IPS-18a (cell line): ENCODE data around the gene KIAA1755.

Experiments
- H3K27ac ChIP-seq: one replicate; pipeline ENCODE4 v1.5.1; 2013; ENCODE audit warnings: low read length
- H3K27me3 ChIP-seq: one replicate; pipeline ENCODE4 v1.6.1; 2013; ENCODE audit warnings: mild to moderate bottlenecking, low read length; ENCODE audit not compliant: control insufficient read depth, insufficient read depth
- H3K36me3 ChIP-seq: one replicate; pipeline ENCODE4 v1.6.1; 2013; ENCODE audit warnings: low read depth, low read length; ENCODE audit not compliant: control insufficient read depth
- H3K4me1 ChIP-seq: one replicate; pipeline ENCODE4 v1.6.1; 2013; ENCODE audit warnings: low read depth, low read length; ENCODE audit not compliant: control insufficient read depth
- H3K4me3 ChIP-seq: one replicate; pipeline ENCODE4 v1.5.1; 2013; ENCODE audit warnings: low read length
- H3K9ac ChIP-seq: one replicate; pipeline ENCODE4 v1.6.1; 2013; ENCODE audit warnings: mild to moderate bottlenecking, low read length, moderate library complexity
- H3K9me3 ChIP-seq: one replicate; pipeline ENCODE4 v1.6.1; 2013; ENCODE audit warnings: low read depth, low read length; ENCODE audit not compliant: control insufficient read depth

Gene KIAA1755

DNA sequence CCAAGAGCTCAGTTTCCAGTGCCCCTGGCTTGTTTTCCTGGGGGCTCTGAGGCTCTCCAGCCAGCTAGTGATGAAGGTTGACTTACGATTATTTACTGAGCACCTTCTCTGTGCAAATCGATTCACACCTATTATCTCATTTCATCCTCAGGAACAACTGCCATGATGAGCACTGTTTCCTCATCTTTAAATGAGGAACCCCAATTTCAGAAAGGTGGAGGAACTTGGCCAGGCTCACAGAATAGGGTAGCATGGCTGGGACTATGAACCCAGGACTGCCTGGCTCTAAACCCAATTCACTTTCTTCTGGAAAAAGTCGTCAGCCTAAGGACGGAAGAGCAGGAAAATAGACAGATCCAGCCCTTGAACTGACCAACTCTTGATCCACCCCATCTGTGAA lies 39.9 kb upstream of the KIAA1755 start:
- no peak overlapping the region for H3K27ac ChIP-seq
- H3K4me3 ChIP-seq, result no peak overlapping the region
- no peaks in the 10 kb centered on the region for H3K4me1 ChIP-seq
- H3K9ac ChIP-seq, result no peak overlapping the region
- H3K27me3 ChIP-seq, result no peaks in the 10 kb centered on the region
- H3K9me3 ChIP-seq, result no peaks in the 10 kb centered on the region
- H3K36me3 ChIP-seq, result no peaks in the 10 kb centered on the region

DNA sequence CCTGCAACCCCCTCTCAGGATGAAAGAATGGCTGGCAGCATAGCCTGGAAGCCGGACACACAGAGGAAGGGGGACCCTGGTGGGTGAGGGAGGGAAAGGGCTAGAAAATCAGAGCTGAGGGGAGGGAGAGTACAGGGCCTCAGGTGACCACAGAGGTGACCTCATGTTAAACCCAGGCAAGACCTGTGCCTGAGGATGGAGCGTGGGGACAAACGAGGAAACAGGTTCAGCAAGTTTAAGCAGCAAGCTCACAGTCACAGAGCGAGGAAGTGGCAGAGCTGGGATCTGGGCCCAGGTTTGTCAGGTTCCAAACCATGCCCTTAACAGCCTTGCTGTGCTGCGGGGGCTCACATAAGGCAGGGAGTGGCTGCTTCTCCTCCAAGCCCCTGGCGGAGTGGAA lies 39.4 kb upstream of the KIAA1755 start:
- no peak overlapping the region for H3K9ac ChIP-seq
- H3K36me3 ChIP-seq, result no peaks in the 10 kb centered on the region
- H3K4me1 ChIP-seq, result no peaks in the 10 kb centered on the region
- no peaks in the 10 kb centered on the region for H3K27me3 ChIP-seq
- H3K27ac ChIP-seq, result no peak overlapping the region
- no peaks in the 10 kb centered on the region for H3K9me3 ChIP-seq
- no peak overlapping the region for H3K4me3 ChIP-seq

DNA sequence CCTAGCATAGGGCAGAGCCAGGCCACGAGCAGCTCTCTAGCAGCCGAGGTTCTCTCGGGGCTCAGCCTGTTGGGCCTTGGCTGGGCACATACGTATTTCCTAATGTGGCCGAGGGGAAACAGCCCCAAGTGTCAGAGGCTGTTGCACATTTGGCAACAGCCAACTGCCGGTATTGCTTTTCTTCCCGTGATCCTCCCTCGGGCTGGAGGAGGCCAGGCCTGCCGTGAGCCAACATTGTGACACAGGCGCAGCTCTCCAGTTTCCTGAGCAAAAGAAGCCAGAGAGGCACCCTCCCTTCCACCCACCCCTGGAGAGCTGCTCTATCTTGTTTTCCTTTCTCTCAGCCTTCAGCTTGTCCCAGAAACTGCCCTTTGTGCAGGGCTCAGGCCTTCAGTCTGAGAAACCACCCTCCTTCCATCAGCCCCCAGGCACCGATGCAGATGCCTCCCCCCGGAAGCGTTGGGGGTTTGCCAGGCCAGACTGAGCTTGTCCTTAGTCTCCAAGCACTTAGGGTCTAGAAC lies 38.3 kb upstream of the KIAA1755 start:
- no peaks in the 10 kb centered on the region for H3K9me3 ChIP-seq
- H3K4me1 ChIP-seq, result no peaks in the 10 kb centered on the region
- no peaks in the 10 kb centered on the region for H3K36me3 ChIP-seq
- H3K27ac ChIP-seq, result no peak overlapping the region
- H3K27me3 ChIP-seq, result no peaks in the 10 kb centered on the region
- H3K9ac ChIP-seq, result no peak overlapping the region
- H3K4me3 ChIP-seq, result no peak overlapping the region

DNA sequence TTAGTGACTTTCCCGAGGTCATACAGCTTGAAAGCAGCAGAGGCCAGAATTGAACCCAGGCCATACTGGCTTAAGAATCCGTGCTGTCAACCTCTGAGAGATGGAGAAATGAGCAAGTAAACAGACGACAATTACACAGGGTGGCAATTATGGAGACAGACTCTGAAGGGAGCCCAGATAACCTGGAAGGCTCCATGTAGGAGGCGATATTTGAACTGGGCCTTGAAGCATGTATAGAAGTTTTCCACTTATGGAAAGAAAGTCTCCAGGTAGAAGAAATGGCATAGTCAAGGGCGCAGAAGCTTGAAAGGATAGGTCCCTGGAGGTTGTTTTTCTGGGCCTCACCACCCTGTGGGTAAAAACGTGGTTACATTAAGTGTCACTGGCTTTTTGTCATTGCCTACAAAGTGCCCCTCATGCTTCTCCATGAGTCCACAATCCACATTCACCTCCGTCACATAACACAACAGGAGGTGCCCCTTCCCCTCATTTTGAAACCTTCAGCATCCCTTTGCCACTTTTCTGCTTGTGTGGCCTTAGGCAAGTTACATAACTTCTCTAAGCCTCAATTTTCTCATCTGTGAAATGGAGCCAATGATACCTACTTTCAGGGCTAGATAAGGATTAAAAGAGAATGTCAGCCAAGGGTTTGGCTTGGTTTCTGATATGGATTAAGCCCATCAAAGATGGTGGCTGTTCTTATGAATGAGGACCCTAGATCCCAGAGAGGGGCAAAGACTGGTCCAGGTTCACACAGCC lies 37.6 kb upstream of the KIAA1755 start:
- no peaks in the 10 kb centered on the region for H3K9me3 ChIP-seq
- H3K4me3 ChIP-seq, result no peak overlapping the region
- H3K27ac ChIP-seq, result no peak overlapping the region

DNA sequence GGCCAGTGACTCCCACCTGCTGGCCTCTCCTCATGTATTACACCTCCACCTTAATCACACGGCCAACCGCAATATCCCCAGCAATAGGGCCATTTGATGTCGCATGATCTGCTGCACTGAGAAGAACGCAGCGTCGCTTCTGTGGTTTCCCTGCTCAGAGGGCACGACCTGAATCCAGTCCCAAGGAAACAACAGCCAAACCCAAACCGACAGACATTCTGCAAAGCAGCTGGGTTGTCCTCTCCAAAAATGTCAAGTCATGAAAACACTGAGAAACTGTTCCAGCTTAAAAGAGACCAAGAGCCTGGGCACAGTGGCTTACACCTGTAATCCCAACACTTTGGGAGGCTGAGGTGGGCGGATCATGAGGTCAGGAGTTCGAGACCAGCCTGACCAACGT lies 35.9 kb upstream of the KIAA1755 start:
- Histone ChIP-seq H3K4me3 (no peak overlapping the region), H3K9me3 (no peaks in the 10 kb centered on the region), H3K27ac (no peak overlapping the region), H3K9ac (no peak overlapping the region), H3K4me1 (no peaks in the 10 kb centered on the region), H3K27me3 (no peaks in the 10 kb centered on the region), H3K36me3 (no peaks in the 10 kb centered on the region)

More for the DNA sequence above, 37.6 kb upstream of the KIAA1755 start:
- no peak overlapping the region for H3K9ac ChIP-seq
- H3K27me3 ChIP-seq, result no peaks in the 10 kb centered on the region
- H3K4me1 ChIP-seq, result no peaks in the 10 kb centered on the region
- H3K36me3 ChIP-seq, result no peaks in the 10 kb centered on the region

DNA sequence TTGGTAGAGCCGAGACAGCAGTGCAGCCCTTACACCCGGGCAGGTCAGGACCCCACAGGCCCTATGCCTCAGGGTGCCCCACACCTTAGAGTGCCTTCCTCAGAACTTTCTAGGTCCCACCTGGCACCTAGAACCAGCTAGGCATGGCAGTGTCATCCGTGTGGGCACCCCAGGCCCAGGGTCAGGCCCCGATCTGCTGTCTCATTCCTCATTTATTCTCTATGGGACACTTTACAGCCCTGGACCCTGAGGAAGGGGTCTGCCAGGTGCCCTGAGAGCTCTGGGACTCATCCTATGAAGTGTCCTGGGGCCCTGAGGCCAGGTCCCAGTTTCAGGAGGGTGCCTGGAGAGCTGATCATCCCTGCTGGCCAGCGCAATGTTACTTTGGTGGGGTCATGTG lies 35.3 kb upstream of the KIAA1755 start:
- Histone ChIP-seq H3K27ac (no peak overlapping the region), H3K9ac (no peak overlapping the region), H3K36me3 (no peaks in the 10 kb centered on the region), H3K27me3 (no peaks in the 10 kb centered on the region), H3K4me3 (no peak overlapping the region), H3K4me1 (no peaks in the 10 kb centered on the region), H3K9me3 (no peaks in the 10 kb centered on the region)

DNA sequence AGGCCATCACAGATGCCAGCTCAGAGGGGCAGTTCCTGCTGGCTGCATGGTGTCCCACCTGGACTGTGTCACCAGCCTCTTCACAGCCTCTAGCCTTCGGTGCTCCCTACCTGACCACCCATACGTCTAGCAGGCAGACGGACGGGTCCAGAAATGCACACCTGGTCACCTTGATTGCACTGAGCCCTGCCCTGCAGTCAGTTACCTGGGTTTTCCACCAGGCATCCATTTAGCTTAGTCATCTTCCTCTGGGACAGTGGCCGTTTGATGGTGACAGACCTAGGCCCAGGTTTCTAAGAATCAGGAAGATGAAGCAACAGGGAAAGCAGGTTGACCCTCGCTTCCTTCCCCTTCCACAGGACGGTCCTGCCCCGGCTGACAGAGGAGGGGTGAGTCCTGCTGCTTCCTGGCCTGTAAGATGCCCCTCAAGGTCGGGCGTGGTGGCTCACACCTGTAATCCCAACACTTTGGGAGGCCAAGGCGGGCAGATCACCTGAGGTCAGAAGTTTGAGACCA lies 33.6 kb upstream of the KIAA1755 start:
- Histone ChIP-seq H3K4me1 (no peaks in the 10 kb centered on the region), H3K36me3 (no peaks in the 10 kb centered on the region), H3K9me3 (no peaks in the 10 kb centered on the region), H3K9ac (no peak overlapping the region), H3K4me3 (no peak overlapping the region), H3K27me3 (no peaks in the 10 kb centered on the region), H3K27ac (no peak overlapping the region)

DNA sequence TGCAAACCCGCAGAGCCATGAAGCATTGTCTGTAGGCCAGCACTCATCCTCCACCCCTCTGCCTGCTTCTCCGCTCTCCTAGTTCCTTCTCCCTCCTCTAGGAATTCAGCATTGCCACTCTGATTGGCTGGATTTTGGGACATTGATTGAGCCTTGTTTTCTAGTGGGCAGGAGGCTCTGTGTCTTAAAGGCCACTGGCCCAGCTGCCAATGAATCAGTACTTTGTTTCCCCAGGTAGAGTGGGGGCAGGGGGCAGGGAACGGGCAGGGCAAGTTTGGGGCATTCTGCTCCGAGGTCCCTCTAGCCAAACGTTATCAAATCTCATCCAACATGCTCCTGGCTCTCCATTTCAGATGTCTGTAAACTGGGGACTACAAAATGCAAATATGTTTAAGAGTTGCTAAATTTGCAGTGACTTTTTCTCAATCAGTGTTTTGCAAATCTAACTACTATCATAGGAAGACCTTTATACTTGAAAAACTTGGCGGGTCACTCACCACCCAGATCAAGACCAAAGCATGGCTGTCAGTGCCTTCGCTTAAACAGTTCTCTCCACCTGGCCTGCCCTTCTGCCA lies 33.0 kb upstream of the KIAA1755 start:
- no peak overlapping the region for H3K9ac ChIP-seq
- no peaks in the 10 kb centered on the region for H3K9me3 ChIP-seq
- no peak overlapping the region for H3K27ac ChIP-seq
- H3K4me3 ChIP-seq, result no peak overlapping the region
- H3K4me1 ChIP-seq, result no peaks in the 10 kb centered on the region
- H3K27me3 ChIP-seq, result no peaks in the 10 kb centered on the region
- H3K36me3 ChIP-seq, result no peaks in the 10 kb centered on the region

DNA sequence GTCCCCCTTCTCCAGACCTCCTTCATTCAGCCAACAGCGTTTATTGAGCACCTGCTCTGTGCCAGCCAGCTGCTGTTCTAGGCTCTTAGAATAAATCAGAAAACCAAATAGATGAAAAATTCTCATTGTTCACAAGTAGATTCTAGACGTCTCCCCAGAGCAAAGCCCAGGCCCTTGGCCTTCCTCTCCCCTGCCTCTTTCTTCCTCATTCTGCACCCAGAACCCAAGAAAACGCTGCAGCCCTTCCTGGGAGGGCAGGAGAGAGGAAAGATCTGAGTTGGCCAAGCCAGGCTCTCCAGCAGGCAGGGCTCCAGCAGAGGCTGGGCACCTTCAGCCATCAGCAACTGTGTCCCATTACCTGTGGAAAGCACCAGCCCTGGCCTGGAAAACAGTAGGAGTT lies 31.4 kb upstream of the KIAA1755 start:
- no peaks in the 10 kb centered on the region for H3K36me3 ChIP-seq
- no peaks in the 10 kb centered on the region for H3K27me3 ChIP-seq
- H3K4me3 ChIP-seq, result no peak overlapping the region
- no peak overlapping the region for H3K27ac ChIP-seq
- H3K9ac ChIP-seq, result no peak overlapping the region
- H3K9me3 ChIP-seq, result no peaks in the 10 kb centered on the region
- H3K4me1 ChIP-seq, result peaks cover 5% of the 10 kb centered on the region

DNA sequence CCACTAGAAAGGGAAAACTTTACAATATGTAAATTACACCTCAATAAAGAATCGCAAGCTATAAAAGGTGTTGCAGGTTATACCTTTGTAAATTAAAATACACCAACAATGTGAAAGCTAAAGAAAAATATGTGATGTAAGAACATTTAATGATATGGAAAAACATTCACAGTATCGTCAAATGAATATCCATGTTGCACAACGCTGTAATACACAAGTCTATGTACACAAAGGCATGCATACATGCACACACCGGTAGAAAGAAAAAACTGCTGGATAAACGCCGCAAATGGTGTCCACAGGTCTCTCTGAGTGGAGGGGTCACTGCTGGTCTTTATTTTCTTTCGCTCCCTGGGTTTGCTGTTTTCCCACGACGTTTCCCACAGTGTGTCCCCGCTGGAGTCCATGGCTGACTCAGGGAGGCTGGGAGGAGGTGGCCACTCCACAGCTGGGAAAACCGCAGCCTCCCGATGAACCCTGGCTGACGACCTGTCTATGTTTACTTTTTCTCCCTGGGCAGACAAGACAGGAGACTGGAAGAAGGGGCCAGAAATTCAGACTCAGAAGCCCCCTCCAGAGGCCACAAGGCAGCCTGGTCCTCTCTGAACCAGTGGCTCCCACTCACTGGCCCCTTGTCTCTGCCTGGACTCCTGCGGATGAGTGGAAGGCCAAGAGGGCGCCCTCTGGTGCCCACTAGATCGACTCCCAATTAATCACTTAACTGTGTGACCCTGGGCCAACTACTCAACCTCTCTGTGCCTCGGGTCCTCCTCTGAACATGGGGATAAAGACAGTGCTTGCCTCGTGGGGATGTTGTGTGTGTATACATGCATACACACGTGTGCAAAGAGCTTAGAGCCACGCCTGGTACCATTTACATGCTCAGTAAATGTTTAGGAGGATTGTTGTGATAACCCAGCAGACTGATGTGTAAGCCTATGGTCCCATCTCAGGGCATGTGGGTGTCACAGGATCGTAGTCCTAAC lies 30.6 kb upstream of the KIAA1755 start:
- Histone ChIP-seq H3K4me3 (no peak overlapping the region), H3K9me3 (no peaks in the 10 kb centered on the region), H3K9ac (no peak overlapping the region), H3K27me3 (no peaks in the 10 kb centered on the region), H3K27ac (no peak overlapping the region), H3K4me1 (peaks cover 8% of the 10 kb centered on the region), H3K36me3 (no peaks in the 10 kb centered on the region)
